ENCODE data around the gene DCAF15.
"Not testable (repeated sequence)": the region's sequence is repeated elsewhere in the genome, so short reads cannot be mapped to it uniquely, and the experiment has no call there.

DCAF15 gene

DNA sequence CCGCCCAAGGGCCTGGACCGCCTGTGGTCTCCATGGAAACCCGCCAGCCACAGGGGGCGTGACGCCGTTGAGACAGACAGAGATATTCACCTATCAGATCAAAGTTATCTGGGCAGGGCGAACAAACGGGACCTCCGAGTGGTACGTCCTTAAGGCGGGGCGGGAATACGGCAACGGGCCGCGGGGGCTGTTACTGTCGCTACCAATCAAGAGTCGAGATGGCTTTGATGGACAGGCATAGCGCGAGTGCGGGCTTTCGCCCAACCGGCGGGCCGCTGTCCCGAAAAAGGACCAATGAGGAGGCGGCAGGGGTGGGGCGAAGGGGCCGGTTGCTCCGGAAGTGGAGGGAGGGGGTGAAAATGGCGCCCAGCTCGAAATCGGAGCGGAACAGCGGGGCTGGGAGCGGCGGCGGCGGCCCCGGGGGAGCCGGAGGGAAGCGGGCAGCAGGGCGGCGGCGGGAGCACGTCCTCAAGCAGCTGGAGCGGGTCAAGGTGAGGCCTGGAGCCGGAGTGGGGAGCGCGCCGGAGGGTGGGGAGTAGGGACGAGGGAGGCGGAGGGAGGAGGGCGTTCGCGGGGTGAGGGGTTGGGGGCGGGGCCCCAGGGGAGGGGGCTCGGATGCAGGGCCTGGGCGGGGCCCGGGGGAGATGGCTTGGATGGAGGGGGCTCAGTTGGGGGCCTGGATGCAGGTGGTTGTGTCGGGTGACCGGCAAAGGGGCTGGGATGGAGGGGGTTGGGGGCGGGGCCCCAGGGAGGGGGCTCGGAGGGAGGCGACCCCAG lies at the start of gene DCAF15:
TSS of gene DCAF15 (plus strand) at position 356 of the 777 bp plus-strand sequence. CDS start at position 360, 4 bp downstream.
- DNase-seq (ENCODE audit: low read depth in 2 of 2): peak; percentile 97 to 99

DNA sequence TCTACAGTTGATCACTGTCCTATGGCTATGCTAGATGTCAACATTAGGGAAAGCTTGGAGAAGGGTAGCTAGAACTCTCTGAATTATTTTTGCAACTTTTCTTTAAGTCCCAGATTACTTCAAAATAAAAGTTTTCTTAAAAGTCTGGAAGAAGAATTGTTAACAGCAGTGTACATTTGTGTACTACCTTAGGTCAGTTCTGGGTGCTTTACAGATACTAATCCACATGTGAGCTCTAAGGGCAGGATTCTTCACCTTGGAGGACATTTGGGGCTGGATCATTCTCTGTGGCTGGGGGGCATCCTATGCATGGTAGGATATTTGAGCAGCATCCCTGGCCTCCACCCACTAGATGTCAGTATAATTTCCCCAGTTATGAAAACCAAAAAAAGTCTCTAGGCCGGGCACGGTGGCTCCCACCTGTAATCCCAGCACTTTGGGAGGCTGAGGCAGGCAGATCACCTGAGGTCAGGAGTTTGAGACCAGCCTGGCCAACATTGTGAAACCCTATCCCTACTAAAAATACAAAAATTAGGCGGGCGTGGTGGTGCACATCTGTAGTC lies 49.2 kb upstream of the DCAF15 start:
- DNase-seq (ENCODE audit: low read depth in 2 of 2): no peak

DNA sequence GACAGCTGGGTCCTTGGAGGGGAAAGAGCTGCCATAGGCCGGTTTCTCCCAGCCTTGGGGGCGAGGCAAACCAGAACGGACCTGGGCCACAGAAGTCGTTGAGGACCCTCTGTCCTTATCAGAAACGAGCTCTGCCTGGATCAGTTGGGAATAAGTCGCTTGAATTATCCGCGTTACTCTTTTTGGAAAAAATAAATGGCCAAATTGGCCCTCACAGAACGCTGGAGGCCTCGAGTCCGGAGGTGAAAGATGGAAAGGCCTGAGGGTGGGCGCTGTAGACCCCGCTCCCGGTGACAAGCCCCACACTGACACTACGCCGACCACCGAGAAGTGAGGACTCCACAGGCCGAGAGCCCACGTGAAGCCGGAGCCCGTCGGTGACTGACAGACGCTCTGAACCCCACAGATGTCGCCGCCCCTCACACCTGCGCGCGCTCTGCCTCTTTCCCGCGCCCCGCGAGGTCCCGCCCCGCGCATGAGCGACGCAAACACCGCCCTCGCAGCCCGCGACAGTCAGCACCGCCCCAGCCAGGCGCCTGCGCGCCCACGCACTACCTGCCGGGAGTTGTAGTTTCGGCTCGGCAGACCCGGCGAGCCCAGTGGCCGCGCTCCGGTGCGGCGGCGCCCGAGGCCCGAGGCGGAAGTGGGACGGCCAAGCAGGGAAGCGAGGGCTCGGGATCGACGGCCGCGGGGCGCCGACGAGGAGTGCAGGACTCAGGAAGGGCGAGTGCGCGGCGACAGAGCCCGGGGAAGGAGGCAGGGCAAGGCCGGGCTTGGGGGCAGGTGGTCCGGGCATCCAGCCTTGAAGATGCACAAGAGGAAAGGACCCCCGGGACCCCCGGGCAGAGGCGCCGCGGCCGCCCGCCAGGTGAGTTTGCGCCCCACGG lies 46.4 kb upstream of the DCAF15 start, which contains the start of the genes BRME1 and CC2D1A:
TSS of gene BRME1 (minus strand) at position 484 of the 887 bp plus-strand sequence. CDS start 1,225 bp downstream, outside the sequence.
TSS of gene CC2D1A (plus strand) at position 568 of the 887 bp plus-strand sequence. CDS start at position 809, 241 bp downstream.
- DNase-seq (ENCODE audit: low read depth in 2 of 2): peak; percentile 96

GRCh38 chr19:13906521-13906904 lies 45.8 kb upstream of the DCAF15 start:
- DNase-seq (ENCODE audit: low read depth in 2 of 2): no peak

DNA sequence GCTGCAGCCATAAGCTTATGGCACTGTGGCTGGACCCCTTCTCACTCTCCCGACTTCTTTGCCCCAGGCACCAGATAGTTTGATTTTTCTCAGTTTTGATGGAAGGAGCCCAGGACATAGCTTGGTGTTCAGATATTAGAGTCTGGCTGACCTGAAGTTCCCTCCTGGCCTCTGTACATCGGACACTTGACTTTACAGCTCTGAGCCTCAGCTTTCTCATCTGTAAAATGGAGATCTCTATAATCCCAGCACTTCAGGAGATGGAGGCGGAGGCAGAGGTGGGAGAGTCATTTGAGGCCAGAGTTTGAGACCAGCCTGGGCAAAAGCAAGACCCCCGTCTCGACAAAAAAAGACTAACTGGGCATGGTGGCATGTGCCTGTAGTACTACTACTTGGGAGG lies 45.4 kb upstream of the DCAF15 start:
- DNase-seq (ENCODE audit: low read depth in 2 of 2): no peak

- DNase-seq (ENCODE audit: low read depth in 2 of 2): no peak
Measured at GRCh38 chr19:13908674-13909073, 43.6 kb upstream of the DCAF15 start.

DNA sequence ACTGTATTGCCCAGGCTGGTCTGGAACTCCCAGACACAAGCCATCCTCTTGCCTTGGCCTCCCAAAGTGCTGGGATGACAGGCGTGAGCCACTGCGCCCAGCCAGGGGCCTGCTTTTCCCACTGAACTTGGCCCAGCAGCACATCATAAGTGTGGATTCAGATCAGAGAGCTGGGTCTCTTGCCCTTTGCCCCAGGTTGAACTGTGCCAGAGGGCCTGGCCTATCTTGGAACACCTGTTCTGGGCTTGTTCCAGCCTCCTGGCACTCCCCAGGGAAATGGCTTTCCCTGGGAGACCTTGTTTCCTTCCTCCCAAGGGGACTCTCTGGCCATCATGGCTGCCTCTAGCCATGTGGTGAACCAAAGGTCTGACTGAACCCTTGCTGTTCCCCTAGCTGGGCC lies 42.9 kb upstream of the DCAF15 start:
- DNase-seq (ENCODE audit: low read depth in 2 of 2): no peak

GRCh38 chr19:13913352-13913751 lies 39.0 kb upstream of the DCAF15 start:
- DNase-seq (ENCODE audit: low read depth in 2 of 2): no peak

- DNase-seq (ENCODE audit: low read depth in 2 of 2): no peak
Measured at GRCh38 chr19:13914777-13915176, 37.5 kb upstream of the DCAF15 start.

DNA sequence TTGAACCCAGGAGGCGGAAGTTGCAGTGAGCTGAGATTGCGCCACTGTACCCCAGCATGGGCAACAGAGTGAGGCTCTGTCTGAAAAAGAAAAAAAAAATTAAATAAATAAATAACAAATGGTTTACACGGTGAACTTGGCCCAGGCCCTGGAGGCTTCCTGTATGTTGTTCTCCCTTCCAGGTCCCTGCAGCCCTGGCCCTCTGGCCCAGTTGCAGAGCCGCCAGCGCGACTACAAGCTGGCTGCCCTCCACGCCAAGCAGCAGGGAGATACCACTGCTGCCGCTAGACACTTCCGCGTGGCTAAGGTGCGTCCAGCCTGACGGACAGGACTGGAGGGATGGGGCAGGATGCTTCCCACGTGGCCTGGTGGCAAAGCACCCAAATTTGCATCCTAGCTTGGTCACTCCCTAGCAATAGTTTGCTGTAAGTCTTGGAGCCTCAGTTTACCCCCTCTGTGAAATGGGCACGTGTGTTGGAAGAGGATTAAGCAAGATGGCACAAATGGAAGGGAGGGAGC lies 34.4 kb upstream of the DCAF15 start:
- no peak for DNase-seq (ENCODE audit: low read depth in 2 of 2)

GRCh38 chr19:13918726-13919411 lies 33.4 kb upstream of the DCAF15 start:
- DNase-seq (ENCODE audit: low read depth in 2 of 2): no peak

DNA sequence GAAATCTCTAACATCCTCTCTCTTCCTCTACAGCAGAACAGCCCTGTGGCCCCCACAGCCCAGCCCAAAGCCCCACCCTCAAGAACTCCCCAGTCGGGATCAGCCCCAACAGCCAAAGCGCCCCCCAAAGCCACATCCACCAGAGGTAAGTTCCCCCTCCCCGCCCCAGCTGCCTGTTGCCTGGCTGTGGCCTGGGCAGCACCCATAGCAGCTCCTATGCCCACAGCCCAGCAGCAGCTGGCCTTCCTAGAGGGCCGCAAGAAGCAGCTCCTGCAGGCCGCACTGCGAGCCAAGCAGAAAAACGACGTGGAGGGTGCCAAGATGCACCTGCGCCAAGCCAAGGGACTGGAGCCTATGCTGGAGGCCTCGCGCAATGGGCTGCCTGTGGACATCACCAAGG lies 31.8 kb upstream of the DCAF15 start:
- no peak for DNase-seq (ENCODE audit: low read depth in 2 of 2)

DNA sequence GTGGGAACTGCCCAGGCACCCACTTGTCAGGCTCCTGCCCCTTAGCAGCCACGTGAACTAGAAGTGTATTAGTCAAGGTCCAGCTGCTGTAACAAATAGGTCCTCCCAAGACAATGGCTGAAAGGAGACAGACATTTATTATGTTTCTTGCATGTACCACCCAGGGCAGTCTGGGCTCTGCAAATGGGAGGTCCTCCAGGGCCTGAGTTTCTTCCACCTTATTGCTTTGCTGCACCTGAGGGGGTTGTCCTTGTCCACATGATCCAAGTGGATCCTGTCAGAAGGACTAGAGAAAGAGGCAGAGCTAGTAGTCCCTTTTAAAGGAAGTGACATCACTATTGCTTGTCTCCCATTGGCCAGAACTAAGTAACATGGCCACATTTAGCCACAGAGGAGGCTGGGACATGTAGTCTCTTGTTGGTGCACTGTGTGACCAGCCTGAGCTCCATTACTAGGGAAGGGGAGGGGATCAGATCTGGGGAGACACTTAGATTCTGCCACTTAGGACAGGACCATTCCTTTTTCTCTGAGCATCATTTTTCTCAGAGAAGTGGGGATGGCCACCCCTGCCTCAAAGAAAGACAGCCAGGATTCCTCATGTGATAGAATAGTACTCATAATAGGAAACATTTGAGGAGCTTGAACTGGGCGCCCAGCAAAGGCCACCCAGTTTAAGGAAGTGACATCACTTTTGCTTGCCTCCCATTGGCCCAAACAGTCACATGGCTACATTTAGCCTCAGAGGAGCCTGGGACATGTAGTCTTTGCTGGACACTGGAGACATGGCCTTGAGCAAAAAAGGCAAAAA lies 31.2 kb upstream of the DCAF15 start:
- peak; percentile 12 to 32 for DNase-seq (ENCODE audit: low read depth in 2 of 2)

DNA sequence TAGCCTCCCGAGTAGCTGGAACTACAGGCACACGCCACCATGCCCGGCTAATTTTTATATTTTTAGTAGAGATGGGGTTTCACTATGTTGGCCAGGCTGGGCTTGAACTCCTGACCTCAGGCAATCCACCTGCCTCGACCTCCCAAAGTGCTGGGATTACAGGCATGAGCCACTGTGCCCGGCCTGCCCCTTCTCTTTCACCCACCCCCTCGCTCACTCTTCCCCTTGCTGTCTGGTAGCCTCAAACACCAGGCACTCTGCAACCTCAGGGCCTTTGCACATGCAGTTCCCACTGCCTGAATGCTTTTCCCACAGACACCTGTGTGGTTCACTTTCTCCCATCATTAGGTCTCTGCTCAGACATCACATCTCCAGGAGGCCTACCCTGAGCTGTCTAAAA lies 30.2 kb upstream of the DCAF15 start:
- DNase-seq (ENCODE audit: low read depth in 2 of 2): not testable (repeated sequence)

- DNase-seq (ENCODE audit: low read depth in 2 of 2): no peak
Measured at GRCh38 chr19:13923194-13923987, 28.9 kb upstream of the DCAF15 start.

- DNase-seq (ENCODE audit: low read depth in 2 of 2): no peak
Measured at GRCh38 chr19:13926010-13926409, 26.3 kb upstream of the DCAF15 start.

- DNase-seq (ENCODE audit: low read depth in 2 of 2): no peak
Measured at GRCh38 chr19:13926715-13927114, 25.6 kb upstream of the DCAF15 start.

- DNase-seq (ENCODE audit: low read depth in 2 of 2): no peak
Measured at GRCh38 chr19:13929340-13929739, 23.0 kb upstream of the DCAF15 start.

DNA sequence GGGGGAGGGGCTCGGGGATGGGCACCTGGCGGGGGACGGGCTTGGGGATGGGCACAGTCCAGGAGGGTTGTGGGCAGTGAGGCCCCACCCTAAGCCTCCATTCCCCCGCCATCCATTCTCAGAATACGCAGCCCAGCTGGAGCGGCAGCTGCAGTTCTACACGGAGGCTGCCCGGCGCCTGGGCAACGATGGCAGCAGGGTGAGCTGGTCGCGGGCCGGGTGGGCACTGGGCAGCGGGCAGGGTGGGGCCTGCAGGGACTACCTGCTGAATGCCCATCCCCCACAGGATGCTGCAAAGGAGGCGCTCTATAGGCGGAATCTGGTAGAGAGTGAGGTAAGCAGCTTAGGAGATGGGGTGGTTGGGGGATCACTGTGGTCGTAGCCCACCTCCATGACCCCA lies 22.4 kb upstream of the DCAF15 start:
- no peak for DNase-seq (ENCODE audit: low read depth in 2 of 2)

DNA sequence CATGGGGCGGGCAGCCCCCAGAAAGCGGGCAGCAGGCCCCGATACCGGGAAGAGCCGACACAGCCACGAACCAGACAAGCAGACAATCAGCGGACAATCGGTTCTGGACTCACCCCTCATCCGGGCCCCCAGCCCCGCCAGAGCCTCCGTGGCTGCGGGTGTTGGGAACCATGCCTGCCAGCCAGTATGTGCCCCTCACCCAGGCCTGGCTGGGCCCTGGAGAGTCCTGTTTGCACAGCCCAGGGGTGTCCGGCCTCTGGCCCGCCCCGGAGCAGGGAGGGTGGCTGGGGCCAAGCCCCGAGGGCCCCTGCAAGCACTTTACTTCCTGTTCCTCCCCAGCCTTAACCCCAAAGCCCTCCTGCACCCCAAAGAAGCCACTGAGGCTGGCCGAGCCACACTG lies 21.9 kb upstream of the DCAF15 start:
- DNase-seq (ENCODE audit: low read depth in 2 of 2): no peak

Measured in stimulated activated CD4-positive, alpha-beta T cell treated with anti-CD3 and anti-CD28 coated beads, Interleukin-4, amount 100 ng/mL, for 48 hours (primary cell).